HAP-1 (cell line): ENCODE measurements around the gene TTC28.

Source experiments
- DNase-seq, 2 experiments: peaks; one replicate each; pipeline ENCODE4 v3.0.0-alpha.2; 2016 to 2020; ENCODE audit warnings: low spot score in 2 of 2
- H3K27me3 ChIP-seq: fragments of 250-450 bp; sonication (Bioruptor Pico); 2 replicates; pipeline ENCODE4 v1.5.1; 2020; ENCODE audit warnings: low read depth, mild to moderate bottlenecking, moderate library complexity
- H3K36me3 ChIP-seq: fragments of 250-450 bp; sonication (Bioruptor Pico); replicated peaks from 2 replicates; pipeline ENCODE4 v1.5.1; 2020; ENCODE audit warnings: mild to moderate bottlenecking
- H3K4me1 ChIP-seq: fragments of 250-450 bp; sonication (Bioruptor Pico); 2 replicates; pipeline ENCODE4 v1.5.1; 2020; ENCODE audit warnings: mild to moderate bottlenecking
- H3K4me3 ChIP-seq: fragments of 250-450 bp; sonication (Bioruptor Pico); 2 replicates; pipeline ENCODE4 v1.5.1; 2020; ENCODE audit warnings: mild to moderate bottlenecking, moderate library complexity
- H3K9me3 ChIP-seq: fragments of 250-450 bp; sonication (Bioruptor Pico); 2 replicates; pipeline ENCODE4 v1.5.1; 2020; ENCODE audit warnings: mild to moderate bottlenecking, moderate library complexity
- in situ Hi-C: fragments of 300-500 bp; cut with MboI; formaldehyde crosslinking; loops from 3 replicates; pipeline ENCODE4 v1.14.3; 2020; ENCODE audit warnings: low sequenced_read_pairs, inconsistent platforms, mixed read lengths

Gene TTC28

DNA sequence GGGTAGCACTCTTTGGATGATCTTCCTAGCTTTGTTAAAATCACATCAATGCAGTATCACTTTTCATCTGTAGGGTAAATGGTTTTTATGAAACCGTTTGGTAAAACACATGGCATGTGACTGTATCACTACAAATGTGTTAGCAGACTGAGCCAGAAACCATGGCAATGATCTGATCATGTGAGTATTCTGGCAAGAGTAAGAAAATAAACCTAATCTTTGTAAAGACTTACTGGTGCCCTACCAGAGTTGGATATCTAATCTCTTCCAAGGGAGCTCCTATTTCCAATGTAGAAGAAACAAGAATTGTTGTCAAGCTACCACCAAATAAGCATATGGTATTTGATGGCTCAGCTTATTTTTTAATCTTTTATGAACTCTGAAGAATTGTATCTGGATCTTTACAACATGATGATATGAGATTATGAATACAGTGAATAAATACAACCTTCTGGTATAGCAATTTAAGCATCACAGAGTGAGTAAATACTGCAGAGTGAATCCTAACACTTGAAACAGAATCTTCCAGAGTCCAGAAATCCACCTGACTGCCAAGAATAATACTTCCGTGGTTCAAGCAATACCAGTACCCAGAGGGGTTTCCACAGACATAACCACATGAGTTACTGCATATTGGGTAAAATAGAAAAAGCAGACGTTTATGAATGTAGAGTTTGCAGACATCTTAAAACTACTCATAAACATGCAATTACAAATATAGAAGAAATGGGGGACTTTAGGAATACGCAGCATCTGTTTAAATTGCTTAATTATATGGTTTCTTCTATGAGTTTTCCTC, 238.8 kb downstream of the TTC28 start:
- in situ Hi-C loops = no loop called here
- H3K9me3 ChIP-seq = no peaks in the 10 kb centered on the region
- H3K36me3 ChIP-seq = no peaks in the 10 kb centered on the region
- peaks cover 64% of the 10 kb centered on the region for H3K4me1 ChIP-seq
- no peak for DNase-seq
- H3K4me3 ChIP-seq = no peak overlapping the region; the same call in 1 of the 2 replicates
- H3K27me3 ChIP-seq = no peaks in the 10 kb centered on the region

GRCh38 chr22:28438183-28438768, 241.4 kb downstream of the TTC28 start:
- H3K27me3 ChIP-seq = no peaks in the 10 kb centered on the region
- no peaks in the 10 kb centered on the region for H3K9me3 ChIP-seq
- in situ Hi-C loops = no loop called here
- no peaks in the 10 kb centered on the region for H3K36me3 ChIP-seq
- H3K4me3 ChIP-seq = no peak overlapping the region
- peak in 1 of 2 experiments; percentile 50 for DNase-seq
- H3K4me1 ChIP-seq = peaks cover 72% of the 10 kb centered on the region

DNA sequence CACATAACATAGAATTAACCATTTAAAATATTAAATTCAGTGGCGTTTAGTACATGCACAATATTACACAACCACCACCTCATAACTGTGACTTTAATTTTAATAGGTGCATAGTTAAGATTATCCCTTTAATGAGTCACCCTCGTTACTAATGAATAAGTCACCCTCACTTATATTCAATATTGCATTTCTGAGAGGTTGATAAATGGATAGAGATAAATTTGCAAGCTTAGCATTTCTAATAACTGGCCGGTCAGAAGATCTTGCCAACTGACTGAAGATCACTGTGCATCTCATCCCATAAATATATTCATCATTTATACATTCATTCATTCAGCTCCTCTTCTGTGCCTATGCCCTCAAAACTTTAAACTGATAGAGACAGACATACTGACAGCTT, 243.7 kb downstream of the TTC28 start:
- Histone ChIP-seq H3K4me1 (peaks cover 62% of the 10 kb centered on the region), H3K9me3 (no peaks in the 10 kb centered on the region), H3K36me3 (no peaks in the 10 kb centered on the region), H3K4me3 (no peak overlapping the region), H3K27me3 (no peaks in the 10 kb centered on the region)
- no peak for DNase-seq
- in situ Hi-C loops = no loop called here

DNA sequence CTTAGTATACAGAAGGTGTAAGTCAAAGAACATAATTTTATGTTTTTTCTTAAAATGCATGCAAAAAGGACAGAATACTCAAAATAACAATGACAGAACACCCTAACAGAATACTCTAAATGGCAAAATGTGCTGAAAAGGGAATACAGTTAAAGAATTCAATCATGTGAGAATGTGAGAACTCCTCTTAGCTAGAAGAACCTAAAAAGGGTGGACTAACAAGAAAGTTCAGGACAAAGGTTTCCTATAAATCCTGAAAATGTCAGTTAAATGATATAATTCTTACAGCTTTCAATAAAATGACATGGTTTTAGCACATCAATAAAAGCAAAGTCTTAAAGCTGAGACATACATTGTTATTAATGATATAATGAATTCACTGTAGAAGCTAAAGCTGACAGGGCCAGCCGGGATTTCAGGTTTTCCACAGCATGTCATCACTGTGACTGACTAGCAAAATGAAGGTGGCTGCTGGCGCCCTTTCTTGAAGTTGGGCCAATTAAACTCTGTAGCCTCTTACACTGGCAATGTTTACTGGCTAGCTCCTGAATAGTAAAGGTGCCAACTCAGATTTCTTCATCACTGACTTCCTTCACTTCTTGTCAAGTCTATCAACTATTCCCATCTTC, 244.4 kb downstream of the TTC28 start:
- in situ Hi-C loops = no loop called here
- Histone ChIP-seq H3K4me1 (peaks cover 59% of the 10 kb centered on the region), H3K4me3 (no peak overlapping the region), H3K9me3 (no peaks in the 10 kb centered on the region), H3K27me3 (no peaks in the 10 kb centered on the region), H3K36me3 (no peaks in the 10 kb centered on the region)
- DNase-seq = peak; percentile 70 to 74

DNA sequence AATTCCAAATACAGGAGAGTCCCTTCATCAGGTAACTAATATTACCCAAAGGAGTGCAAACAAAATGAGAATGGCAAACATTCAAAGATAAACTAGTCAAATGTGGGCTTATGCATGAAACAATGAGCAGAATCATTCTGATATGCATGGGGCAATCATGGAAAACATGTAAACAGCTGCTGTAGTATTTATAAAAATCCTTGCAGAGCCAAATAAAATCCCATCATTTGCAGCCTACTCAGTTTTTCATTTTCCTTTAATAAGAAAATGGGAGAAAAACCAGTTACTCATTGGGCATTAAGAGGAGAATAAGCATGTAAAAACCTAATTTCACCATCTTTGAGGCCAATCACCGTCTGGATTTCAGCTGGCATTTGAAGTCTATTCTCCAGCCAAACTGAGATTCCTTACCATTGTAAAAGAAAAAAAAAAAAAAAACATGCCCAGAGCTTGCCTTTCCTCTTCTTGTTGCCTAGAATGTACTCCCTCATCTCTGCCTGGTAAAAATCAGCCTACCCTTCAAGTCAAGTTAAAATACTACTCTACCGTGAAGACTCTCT, 249.1 kb downstream of the TTC28 start:
- Histone ChIP-seq H3K4me3 (no peak overlapping the region), H3K27me3 (no peaks in the 10 kb centered on the region), H3K36me3 (no peaks in the 10 kb centered on the region), H3K9me3 (no peaks in the 10 kb centered on the region), H3K4me1 (peaks cover 42% of the 10 kb centered on the region)
- no peak for DNase-seq
- in situ Hi-C loops = no loop called here

GRCh38 chr22:28429711-28430110, 249.9 kb downstream of the TTC28 start:
- H3K4me1 ChIP-seq = peaks cover 41% of the 10 kb centered on the region
- no peaks in the 10 kb centered on the region for H3K36me3 ChIP-seq
- in situ Hi-C loops = no loop called here
- H3K9me3 ChIP-seq = no peaks in the 10 kb centered on the region
- no peaks in the 10 kb centered on the region for H3K27me3 ChIP-seq
- no peak overlapping the region for H3K4me3 ChIP-seq
- DNase-seq = no peak

DNA sequence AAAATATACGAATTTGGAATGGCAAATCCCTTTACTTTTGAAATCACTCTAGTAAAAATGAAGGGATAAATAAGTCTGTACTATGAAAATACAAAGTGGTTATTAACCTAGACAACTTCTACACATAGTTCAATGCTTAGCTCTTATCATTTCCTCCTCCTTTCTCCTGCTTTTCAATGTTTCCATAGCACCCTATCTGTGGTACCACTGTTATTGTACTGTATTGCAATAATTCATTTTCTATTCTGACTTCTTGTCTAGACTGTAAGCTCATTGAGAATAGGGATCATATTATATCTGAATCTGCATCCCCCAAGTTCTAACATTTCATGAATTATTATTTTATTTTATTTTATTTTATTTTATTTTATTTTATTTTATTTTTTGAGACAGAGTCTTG, 251.4 kb downstream of the TTC28 start:
- in situ Hi-C loops = no loop called here
- no peak for DNase-seq
- Histone ChIP-seq H3K4me3 (no peak overlapping the region), H3K27me3 (no peaks in the 10 kb centered on the region), H3K9me3 (no peaks in the 10 kb centered on the region), H3K4me1 (peaks cover 46% of the 10 kb centered on the region), H3K36me3 (no peaks in the 10 kb centered on the region)

- no peaks in the 10 kb centered on the region for H3K36me3 ChIP-seq
- DNase-seq = no peak
- no peaks in the 10 kb centered on the region for H3K27me3 ChIP-seq
- H3K9me3 ChIP-seq = no peaks in the 10 kb centered on the region
- H3K4me3 ChIP-seq = no peak overlapping the region
- in situ Hi-C loops = no loop called here
- peaks cover 47% of the 10 kb centered on the region for H3K4me1 ChIP-seq
These were observed 253.1 kb downstream of the TTC28 start for GRCh38 chr22:28426346-28427132.

DNA sequence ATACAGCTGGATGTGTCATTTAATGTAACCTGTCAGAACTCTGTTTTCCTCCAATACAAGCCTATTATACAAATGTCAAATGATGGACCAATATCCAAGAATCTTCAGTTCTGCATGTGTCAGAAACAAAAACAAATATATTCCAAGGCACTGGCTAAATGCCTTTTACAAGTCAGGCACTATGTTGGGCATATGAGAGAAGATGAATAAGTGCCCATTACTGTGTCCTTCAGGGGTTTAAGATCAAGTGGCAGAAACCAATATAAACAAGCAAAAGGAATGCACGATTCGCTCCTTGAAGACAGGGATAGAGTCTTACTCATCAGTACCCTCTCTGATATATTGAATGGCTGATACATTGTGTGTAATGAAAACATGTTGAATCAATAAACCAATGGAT, 254.4 kb downstream of the TTC28 start:
- no peak for DNase-seq
- Histone ChIP-seq H3K4me1 (peaks cover 44% of the 10 kb centered on the region), H3K4me3 (no peak overlapping the region), H3K9me3 (no peaks in the 10 kb centered on the region), H3K27me3 (no peaks in the 10 kb centered on the region), H3K36me3 (no peaks in the 10 kb centered on the region)
- in situ Hi-C loops = no loop called here

- peak; percentile 57 to 98 for DNase-seq
- in situ Hi-C loops = no loop called here
These were observed 255.1 kb downstream of the TTC28 start for GRCh38 chr22:28424427-28425080.

GRCh38 chr22:28419919-28420318, 259.7 kb downstream of the TTC28 start:
- no peak overlapping the region for H3K4me3 ChIP-seq
- no peaks in the 10 kb centered on the region for H3K27me3 ChIP-seq
- in situ Hi-C loops = no loop called here
- H3K4me1 ChIP-seq = peaks cover 38% of the 10 kb centered on the region
- DNase-seq = no peak
- H3K36me3 ChIP-seq = no peaks in the 10 kb centered on the region
- H3K9me3 ChIP-seq = no peaks in the 10 kb centered on the region

More at GRCh38 chr22:28424427-28425080, 255.1 kb downstream of the TTC28 start:
- no peaks in the 10 kb centered on the region for H3K27me3 ChIP-seq
- H3K4me1 ChIP-seq = peaks cover 44% of the 10 kb centered on the region
- no peaks in the 10 kb centered on the region for H3K9me3 ChIP-seq
- no peak overlapping the region for H3K4me3 ChIP-seq
- H3K36me3 ChIP-seq = no peaks in the 10 kb centered on the region

DNA sequence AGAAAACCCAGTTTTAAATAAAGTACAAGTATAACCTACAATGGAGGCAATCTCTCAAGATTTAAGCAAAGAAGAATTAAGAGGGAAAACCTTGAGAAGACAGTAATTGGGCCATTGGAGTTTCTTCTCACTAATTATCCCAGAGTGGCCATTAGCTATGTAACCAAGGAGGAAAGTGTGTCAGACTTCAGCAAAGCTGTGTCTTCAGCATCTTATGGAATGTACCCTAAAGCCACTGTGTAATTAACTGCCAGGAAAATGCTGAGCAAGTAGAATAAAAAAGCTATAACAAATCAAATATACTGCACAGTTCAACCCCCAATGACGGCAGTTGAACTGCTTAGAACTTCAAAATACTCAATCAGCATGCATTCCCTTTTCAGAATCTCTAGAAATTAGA, 261.6 kb downstream of the TTC28 start:
- Histone ChIP-seq H3K36me3 (no peaks in the 10 kb centered on the region), H3K4me1 (peaks cover 23% of the 10 kb centered on the region), H3K27me3 (no peaks in the 10 kb centered on the region), H3K4me3 (no peak overlapping the region), H3K9me3 (no peaks in the 10 kb centered on the region)
- in situ Hi-C loops = no loop called here
- no peak for DNase-seq

DNA sequence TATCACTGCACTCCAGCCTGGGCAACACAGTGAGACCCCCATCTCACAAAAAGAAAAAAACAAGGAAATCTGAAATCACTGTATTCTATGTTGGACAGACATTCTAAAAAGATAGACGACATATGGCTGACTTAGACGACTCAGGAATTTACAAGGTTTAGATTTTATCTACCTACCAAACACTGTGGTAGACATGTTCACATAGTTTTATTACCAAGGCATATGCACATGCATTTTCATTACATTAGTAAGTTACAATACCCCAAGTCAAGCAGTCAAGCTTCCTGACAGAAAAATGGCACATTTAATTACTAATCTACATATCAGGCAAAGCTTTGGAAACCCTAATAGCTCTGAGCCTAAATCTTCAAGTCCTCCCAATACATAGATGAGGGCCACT, 262.2 kb downstream of the TTC28 start:
- no peaks in the 10 kb centered on the region for H3K36me3 ChIP-seq
- no peak for DNase-seq
- no peaks in the 10 kb centered on the region for H3K9me3 ChIP-seq
- H3K4me1 ChIP-seq = peaks cover 23% of the 10 kb centered on the region
- H3K27me3 ChIP-seq = no peaks in the 10 kb centered on the region
- in situ Hi-C loops = no loop called here
- no peak overlapping the region for H3K4me3 ChIP-seq
